ENCODE results near the gene DDX10.

Gene DDX10

DNA sequence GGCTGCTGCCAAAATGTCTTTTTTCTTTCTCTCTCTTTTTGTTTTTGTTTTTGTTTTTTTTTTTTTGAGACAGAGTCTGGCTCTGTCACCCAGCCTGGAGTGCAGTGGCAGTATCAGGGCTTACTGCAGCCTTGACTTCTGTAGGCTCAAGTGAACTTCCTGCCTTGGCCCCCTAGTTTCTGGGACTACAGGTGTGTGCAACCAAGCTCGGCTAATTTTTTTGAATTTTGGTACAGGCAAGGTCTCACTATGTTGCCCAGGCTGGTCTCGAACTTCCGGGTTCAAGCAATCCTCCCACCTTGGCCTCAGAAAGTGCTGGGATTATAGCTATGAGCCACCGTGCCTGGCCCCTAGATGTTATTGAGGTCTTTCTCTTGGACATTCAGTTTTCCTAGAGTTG is 2.2 kb upstream of the DDX10 start:
- DNase-seq: no peak

GRCh38 chr11:108663154-108663877 is 1.6 kb upstream of the DDX10 start:
- DNase-seq: no peak

GRCh38 chr11:108666373-108666772 is 1.5 kb downstream of the DDX10 start:
- DNase-seq: no peak

DNA sequence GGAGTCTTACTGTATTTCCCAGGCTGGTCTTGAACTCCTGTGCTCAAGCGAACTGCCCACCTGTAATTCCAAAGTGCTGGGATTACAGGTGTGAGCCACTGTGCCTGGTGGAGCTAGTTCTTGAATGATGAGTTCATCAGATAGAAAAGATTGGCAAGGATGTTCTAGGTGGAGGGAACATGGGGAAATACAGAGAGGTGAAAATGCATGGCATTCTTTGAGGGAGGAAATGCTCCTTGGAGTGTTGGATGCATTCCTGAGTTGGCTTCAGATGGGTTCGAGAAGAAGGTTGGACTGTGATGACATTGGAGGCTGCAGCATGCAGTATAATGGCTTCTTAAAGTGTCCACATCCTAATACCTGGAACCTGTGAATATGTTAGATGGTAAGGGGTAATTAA is 4.4 kb downstream of the DDX10 start:
- no peak for DNase-seq

GRCh38 chr11:108669711-108670110 is 4.8 kb downstream of the DDX10 start:
- DNase-seq: no peak

GRCh38 chr11:108670451-108670850 is 5.6 kb downstream of the DDX10 start:
- DNase-seq: no peak

GRCh38 chr11:108672113-108672512 is 7.2 kb downstream of the DDX10 start:
- DNase-seq: no peak

- no peak for DNase-seq
Measured at GRCh38 chr11:108672786-108673185, 7.9 kb downstream of the DDX10 start.

DNA sequence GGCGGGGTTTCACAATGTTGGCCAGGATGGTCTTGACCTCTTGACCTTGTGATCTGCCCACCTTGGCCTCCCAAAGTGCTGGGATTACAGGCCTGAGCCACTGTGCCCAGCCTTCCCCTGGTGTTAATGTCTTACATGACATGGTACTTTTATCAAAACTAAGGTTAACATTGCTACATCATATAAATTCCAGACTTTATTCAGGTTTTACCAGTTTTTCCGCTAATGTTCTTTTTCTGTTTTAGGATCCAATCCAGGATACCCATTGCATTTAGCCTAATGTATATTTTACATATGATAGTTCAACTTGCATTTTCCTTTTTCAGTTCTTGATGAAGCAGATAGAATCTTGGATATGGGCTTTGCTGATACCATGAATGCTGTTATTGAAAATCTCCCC is 14.2 kb downstream of the DDX10 start:
- no peak for DNase-seq

DNA sequence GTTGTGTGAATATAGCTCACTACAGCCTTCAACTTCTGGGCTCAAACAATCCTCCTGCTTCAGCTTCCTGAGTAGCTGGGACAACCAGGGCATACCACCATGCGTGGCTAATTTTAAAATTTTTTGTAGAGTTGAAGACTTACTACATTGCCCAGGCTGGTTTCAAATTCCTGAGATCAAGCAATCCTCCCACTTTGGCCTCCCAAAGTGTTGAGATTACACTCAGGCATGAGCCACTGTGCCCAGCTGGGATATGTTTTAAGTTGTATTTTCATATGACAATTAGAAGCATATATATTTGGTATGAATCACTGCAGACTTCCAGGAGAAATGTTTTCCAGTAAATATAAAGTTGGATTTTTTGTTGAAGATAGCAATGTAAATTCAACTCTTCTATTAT is 15.4 kb downstream of the DDX10 start:
- no peak for DNase-seq

DNA sequence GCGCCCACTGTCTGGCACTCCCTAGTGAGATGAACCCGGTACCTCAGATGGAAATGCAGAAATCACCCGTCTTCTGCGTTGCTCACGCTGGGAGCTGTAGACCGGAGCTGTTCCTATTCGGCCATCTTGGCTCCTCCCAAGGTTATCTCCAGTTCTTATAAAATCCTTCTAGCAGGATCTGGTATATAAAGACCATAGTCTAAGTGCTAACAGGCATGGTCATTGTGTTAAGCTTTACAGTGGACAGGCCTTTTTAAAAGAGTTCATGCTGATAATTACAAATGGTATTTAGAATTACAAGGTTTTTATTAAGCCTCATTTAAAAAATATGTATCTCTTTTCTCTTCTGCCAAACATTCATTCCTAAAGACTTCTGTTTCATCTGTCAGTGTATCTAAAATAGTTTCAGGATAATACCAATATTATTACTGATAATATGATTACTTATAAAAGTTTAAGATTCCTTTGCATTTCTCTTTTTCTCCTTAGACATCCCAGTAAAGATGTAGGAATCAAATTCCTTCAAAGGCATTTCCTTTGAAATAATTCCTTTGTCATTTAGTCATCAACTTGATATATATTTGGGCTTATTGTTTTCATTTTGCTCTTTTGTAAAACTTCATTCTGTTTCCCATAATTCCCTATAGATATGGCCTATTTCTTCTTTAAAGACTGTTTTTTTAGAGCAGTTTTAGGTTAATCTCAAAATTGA is 20.7 kb downstream of the DDX10 start:
- no peak for DNase-seq

- DNase-seq: no peak
Measured at GRCh38 chr11:108693852-108694251, 29.0 kb downstream of the DDX10 start.

GRCh38 chr11:108694846-108695245 is 30.0 kb downstream of the DDX10 start:
- no peak for DNase-seq

DNA sequence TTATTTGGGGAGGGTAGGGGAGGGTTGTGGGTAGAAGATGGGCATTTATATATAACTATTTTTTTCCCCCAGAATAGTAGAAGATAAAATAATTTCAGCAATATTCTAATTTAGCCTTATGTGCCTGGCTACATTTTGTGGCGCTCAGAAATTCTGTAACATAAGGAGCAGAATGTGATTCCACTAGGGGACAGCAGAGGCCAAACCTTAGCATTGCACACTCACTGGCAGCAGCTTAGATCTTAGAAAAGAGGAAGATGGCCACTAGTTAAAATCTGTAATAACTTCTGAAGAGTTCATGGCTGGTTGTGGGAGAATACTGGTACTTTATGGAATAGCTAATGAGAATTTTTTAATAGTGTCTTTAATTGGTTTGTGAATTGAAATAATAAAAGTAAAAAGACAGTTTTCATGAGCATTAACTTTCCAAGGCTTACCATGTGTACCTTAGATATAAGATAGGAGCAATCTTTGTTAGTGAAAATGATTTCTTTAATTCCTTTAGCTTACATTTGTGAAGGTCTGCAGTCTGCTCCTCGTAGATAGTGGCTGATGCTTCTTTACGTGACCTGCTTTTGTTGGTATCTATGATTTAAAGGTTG is 33.1 kb downstream of the DDX10 start:
- DNase-seq: peak; percentile 43

GRCh38 chr11:108698844-108699642 is 34.2 kb downstream of the DDX10 start:
- DNase-seq: no peak

- no peak for DNase-seq
Measured at GRCh38 chr11:108703916-108704315, 39.0 kb downstream of the DDX10 start.

GRCh38 chr11:108705061-108705460 is 40.2 kb downstream of the DDX10 start:
- DNase-seq: no peak

- DNase-seq: no peak
Measured at GRCh38 chr11:108708173-108708572, 43.3 kb downstream of the DDX10 start.

GRCh38 chr11:108709741-108710140 is 44.9 kb downstream of the DDX10 start:
- DNase-seq: no peak

DNA sequence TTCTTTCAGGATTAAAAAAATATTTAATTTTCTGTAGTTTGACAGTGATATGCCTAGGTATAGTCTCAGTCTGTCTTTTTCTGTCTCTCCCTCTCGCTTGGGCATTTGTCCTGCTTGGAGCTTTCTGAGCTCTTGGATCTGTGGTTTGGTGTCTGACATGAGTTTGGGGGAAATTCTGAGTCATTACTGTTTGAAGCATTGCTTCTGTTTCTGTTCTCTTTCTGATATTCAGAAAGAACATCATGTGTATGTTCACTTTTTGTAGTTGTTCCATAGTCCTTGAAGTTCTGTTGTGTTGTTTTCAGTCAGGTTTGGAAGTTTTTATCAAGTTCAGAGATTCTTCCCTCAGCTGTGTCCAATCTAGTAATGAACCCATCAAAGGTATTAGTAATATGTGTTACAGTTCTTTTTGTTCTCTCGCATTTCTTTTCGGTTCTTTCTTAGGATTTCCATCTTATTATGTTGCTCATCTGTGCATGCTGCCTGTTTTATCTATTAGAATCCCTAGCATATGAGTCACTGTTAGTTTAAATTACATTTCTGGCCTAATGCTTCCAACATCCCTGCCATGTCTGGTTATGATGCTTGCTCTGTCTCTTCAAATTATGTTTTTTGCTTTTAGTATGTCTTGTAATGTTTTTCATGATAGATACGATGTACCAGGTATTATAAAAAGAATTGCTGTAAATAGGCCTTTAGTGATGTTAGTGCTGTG is 48.4 kb downstream of the DDX10 start:
- DNase-seq: no peak

- no peak for DNase-seq
Measured at GRCh38 chr11:108715239-108715638, 50.4 kb downstream of the DDX10 start.

GRCh38 chr11:108718466-108718865 is 53.6 kb downstream of the DDX10 start:
- DNase-seq: no peak

Data from CD4-positive, alpha-beta T cell treated with Interleukin-17A for 1 hour (primary cell).